Ovary (tissue), 3 donors: ENCODE measurements around the gene APBB2.

Experiments used
- POLR2A ChIP-seq: fragments of 450-650 bp; IDR thresholded peaks from one replicate; pipeline ENCODE4 v1.6.1; 2017; ENCODE audit warnings: antibody characterized with exemption, mild to moderate bottlenecking, moderate library complexity
- TF ChIP-seq, protein P1 (sequence below), 3 donors: fragments of 450-650 bp in 2 of 3; fragments of 200-600 bp in 1 of 3; IDR thresholded peaks; one replicate each; pipeline versions ENCODE4 v1.5.1 to v1.8.0; 2016 to 2022; ENCODE audit warnings: antibody characterized with exemption in 3 of 3, mild to moderate bottlenecking in 1 of 3
- donor health status: DM: no; HTN: no; CAD: no.

DNA sequence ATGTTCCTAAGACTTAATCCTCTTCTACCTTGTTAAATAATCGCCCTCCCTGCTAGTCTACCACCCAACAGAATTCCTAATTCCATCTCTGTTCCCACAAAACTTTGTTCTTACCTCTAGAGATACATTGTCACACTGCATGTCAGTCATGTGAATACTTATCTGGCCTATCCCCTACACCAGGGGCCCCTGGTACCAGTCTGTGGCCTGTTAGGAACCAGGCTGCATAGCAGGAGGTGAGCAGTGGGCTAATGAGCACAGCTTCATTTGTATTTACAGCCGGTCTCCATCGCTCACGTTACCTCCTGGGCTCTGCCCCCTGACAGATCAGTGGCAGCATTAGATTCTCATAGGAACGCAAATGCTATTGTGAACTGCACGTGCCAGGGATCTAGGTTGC lies 73.9 kb downstream of the APBB2 start:
- TF ChIP-seq, protein P1, sequence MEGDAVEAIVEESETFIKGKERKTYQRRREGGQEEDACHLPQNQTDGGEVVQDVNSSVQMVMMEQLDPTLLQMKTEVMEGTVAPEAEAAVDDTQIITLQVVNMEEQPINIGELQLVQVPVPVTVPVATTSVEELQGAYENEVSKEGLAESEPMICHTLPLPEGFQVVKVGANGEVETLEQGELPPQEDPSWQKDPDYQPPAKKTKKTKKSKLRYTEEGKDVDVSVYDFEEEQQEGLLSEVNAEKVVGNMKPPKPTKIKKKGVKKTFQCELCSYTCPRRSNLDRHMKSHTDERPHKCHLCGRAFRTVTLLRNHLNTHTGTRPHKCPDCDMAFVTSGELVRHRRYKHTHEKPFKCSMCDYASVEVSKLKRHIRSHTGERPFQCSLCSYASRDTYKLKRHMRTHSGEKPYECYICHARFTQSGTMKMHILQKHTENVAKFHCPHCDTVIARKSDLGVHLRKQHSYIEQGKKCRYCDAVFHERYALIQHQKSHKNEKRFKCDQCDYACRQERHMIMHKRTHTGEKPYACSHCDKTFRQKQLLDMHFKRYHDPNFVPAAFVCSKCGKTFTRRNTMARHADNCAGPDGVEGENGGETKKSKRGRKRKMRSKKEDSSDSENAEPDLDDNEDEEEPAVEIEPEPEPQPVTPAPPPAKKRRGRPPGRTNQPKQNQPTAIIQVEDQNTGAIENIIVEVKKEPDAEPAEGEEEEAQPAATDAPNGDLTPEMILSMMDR (IDR thresholded peaks at IDR 0.05), result no peak
- TF ChIP-seq POLR2A, result no peak
